Measurements from ENCODE around the gene AAGAB.

Gene AAGAB

DNA sequence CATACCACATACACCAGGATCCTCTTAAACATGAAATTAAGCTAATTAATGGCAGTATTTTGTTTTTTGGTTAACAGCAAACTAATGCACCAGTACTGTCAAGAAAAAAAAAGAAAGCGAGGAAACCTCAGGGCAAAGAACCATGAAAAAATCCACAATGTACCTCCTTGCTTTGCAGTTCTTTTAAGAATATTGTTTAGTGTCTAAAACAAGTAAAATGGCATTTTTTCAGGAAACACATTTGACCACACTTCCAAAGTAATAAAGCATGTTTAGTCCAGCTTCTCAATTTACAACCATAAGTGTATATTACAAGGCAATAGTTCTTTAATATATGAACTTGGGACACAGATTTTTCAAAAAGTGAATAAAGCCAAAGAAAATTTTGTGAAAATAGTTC is 26.6 kb downstream of the AAGAB start:
- no peaks in the 10 kb centered on the region for H3K27me3 ChIP-seq (ENCODE audit: low read depth, low read length)
- H3K79me2 ChIP-seq (ENCODE audit: low read length) = no peaks in the 10 kb centered on the region
- TF ChIP-seq EZH2phosphoT487 (IDR thresholded peaks at IDR 0.05; ENCODE audit: low read depth) = no peak
- TF ChIP-seq, protein P1, sequence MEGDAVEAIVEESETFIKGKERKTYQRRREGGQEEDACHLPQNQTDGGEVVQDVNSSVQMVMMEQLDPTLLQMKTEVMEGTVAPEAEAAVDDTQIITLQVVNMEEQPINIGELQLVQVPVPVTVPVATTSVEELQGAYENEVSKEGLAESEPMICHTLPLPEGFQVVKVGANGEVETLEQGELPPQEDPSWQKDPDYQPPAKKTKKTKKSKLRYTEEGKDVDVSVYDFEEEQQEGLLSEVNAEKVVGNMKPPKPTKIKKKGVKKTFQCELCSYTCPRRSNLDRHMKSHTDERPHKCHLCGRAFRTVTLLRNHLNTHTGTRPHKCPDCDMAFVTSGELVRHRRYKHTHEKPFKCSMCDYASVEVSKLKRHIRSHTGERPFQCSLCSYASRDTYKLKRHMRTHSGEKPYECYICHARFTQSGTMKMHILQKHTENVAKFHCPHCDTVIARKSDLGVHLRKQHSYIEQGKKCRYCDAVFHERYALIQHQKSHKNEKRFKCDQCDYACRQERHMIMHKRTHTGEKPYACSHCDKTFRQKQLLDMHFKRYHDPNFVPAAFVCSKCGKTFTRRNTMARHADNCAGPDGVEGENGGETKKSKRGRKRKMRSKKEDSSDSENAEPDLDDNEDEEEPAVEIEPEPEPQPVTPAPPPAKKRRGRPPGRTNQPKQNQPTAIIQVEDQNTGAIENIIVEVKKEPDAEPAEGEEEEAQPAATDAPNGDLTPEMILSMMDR (IDR thresholded peaks at IDR 0.05; ENCODE audit: low read depth, low read length) = no peak
- H3K9me3 ChIP-seq (ENCODE audit: insufficient read depth, low read length) = no peaks in the 10 kb centered on the region
- H3K36me3 ChIP-seq (replicated peaks; ENCODE audit: low read depth, low read length) = peaks cover 30% of the 10 kb centered on the region
- no peak overlapping the region for H3K27ac ChIP-seq (ENCODE audit: low read length)
- no peak overlapping the region for H3K9ac ChIP-seq (ENCODE audit: low read length)
- no peak overlapping the region for H3K4me3 ChIP-seq (ENCODE audit: low read length)
- no peak overlapping the region for H3K4me2 ChIP-seq (ENCODE audit: low read length)
- no peaks in the 10 kb centered on the region for H3K4me1 ChIP-seq (ENCODE audit: low read length)
- H4K20me1 ChIP-seq (ENCODE audit: insufficient read depth, low read length) = no peaks in the 10 kb centered on the region
- no peak overlapping the region for H2AFZ ChIP-seq (ENCODE audit: low read depth, low read length)

DNA sequence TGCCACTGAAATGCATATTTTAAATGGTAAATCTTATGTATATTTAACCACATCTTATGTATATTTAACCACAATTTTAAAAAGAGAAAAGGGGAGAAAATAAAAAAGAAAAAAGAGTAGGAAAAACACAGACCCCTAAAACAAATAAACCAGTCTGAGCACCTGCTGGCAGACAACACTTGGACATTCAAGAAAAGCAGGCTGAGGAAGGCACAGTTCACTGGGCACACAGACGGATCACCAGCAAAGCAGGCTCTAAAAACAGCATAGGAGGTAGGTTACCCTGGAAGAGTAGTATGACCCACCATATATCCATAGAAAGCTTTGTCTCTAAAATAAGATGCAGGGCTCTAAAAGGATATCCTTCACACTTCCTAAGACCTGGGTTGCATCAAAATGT is 27.0 kb downstream of the AAGAB start:
- no peak overlapping the region for H3K9ac ChIP-seq (ENCODE audit: low read length)
- H3K4me2 ChIP-seq (ENCODE audit: low read length) = no peak overlapping the region
- no peaks in the 10 kb centered on the region for H3K9me3 ChIP-seq (ENCODE audit: insufficient read depth, low read length)
- H3K36me3 ChIP-seq (replicated peaks; ENCODE audit: low read depth, low read length) = peaks cover 27% of the 10 kb centered on the region
- no peaks in the 10 kb centered on the region for H3K27me3 ChIP-seq (ENCODE audit: low read depth, low read length)
- TF ChIP-seq EZH2phosphoT487 (IDR thresholded peaks at IDR 0.05; ENCODE audit: low read depth) = no peak
- TF ChIP-seq, protein P1 (IDR thresholded peaks at IDR 0.05; ENCODE audit: low read depth, low read length) = no peak
- peaks cover 1% of the 10 kb centered on the region for H3K4me1 ChIP-seq (ENCODE audit: low read length)
- H4K20me1 ChIP-seq (ENCODE audit: insufficient read depth, low read length) = no peaks in the 10 kb centered on the region
- H3K4me3 ChIP-seq (ENCODE audit: low read length) = no peak overlapping the region
- no peak overlapping the region for H2AFZ ChIP-seq (ENCODE audit: low read depth, low read length)
- H3K27ac ChIP-seq (ENCODE audit: low read length) = no peak overlapping the region
- no peaks in the 10 kb centered on the region for H3K79me2 ChIP-seq (ENCODE audit: low read length)

DNA sequence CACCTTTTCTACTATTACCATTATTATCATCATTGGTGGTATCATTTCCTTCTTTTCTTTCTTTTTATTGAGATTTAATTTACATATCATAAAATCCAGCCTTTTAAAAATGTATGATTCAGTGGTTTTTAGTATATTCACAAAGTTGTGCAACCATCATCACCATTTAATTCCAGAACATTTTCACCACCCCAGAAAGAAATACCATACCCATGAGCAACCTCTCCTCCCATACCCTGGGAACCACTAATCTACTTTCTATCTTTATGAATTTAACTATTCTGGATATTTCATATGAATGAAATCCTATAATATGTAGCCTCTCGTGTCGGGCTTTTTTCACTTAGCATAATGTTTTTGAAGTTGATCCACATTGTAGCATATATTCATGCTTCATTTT is 29.1 kb downstream of the AAGAB start:
- Histone ChIP-seq H3K36me3 (replicated peaks; ENCODE audit: low read depth, low read length) (peaks cover 21% of the 10 kb centered on the region), H3K9me3 (ENCODE audit: insufficient read depth, low read length) (no peaks in the 10 kb centered on the region), H2AFZ (ENCODE audit: low read depth, low read length) (no peak overlapping the region), H3K27ac (ENCODE audit: low read length) (no peak overlapping the region), H3K27me3 (ENCODE audit: low read depth, low read length) (no peaks in the 10 kb centered on the region), H3K4me1 (ENCODE audit: low read length) (peaks cover 9% of the 10 kb centered on the region), H3K4me3 (ENCODE audit: low read length) (no peak overlapping the region), H3K79me2 (ENCODE audit: low read length) (no peaks in the 10 kb centered on the region), H4K20me1 (ENCODE audit: insufficient read depth, low read length) (no peaks in the 10 kb centered on the region), H3K9ac (ENCODE audit: low read length) (no peak overlapping the region), H3K4me2 (ENCODE audit: low read length) (no peak overlapping the region)
- TF ChIP-seq, protein P1 (IDR thresholded peaks at IDR 0.05; ENCODE audit: low read depth, low read length) = no peak
- TF ChIP-seq EZH2phosphoT487 (IDR thresholded peaks at IDR 0.05; ENCODE audit: low read depth) = no peak

DNA sequence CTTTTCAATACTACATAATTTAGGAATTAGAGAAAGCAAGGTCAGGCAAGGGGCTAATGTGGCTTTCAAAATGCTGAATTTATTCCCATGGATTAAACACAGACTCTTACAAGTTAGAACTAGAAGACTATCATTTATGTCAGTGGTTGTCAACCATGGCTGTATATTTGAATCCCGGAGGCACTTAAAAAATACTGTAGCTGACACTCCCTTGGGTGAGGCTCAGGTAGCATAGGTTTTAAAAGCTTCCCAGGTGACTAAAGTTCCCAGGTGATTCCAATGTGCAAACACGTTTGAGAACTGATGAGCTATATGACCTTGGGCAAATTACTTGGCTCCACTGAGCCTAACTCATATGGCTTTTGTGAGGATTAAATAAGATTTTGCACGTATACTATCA is 29.6 kb downstream of the AAGAB start:
- H3K9ac ChIP-seq (ENCODE audit: low read length) = no peak overlapping the region
- no peak for TF ChIP-seq EZH2phosphoT487 (IDR thresholded peaks at IDR 0.05; ENCODE audit: low read depth)
- TF ChIP-seq, protein P1 (IDR thresholded peaks at IDR 0.05; ENCODE audit: low read depth, low read length) = no peak
- H2AFZ ChIP-seq (ENCODE audit: low read depth, low read length) = no peak overlapping the region
- H3K4me1 ChIP-seq (ENCODE audit: low read length) = peaks cover 9% of the 10 kb centered on the region
- H3K36me3 ChIP-seq (replicated peaks; ENCODE audit: low read depth, low read length) = peaks cover 20% of the 10 kb centered on the region
- no peak overlapping the region for H3K4me2 ChIP-seq (ENCODE audit: low read length)
- H3K27me3 ChIP-seq (ENCODE audit: low read depth, low read length) = no peaks in the 10 kb centered on the region
- H3K79me2 ChIP-seq (ENCODE audit: low read length) = no peaks in the 10 kb centered on the region
- no peak overlapping the region for H3K27ac ChIP-seq (ENCODE audit: low read length)
- no peaks in the 10 kb centered on the region for H3K9me3 ChIP-seq (ENCODE audit: insufficient read depth, low read length)
- H3K4me3 ChIP-seq (ENCODE audit: low read length) = no peak overlapping the region
- H4K20me1 ChIP-seq (ENCODE audit: insufficient read depth, low read length) = no peaks in the 10 kb centered on the region
